Measurements from ENCODE around the gene CRY1.

CRY1 gene

DNA sequence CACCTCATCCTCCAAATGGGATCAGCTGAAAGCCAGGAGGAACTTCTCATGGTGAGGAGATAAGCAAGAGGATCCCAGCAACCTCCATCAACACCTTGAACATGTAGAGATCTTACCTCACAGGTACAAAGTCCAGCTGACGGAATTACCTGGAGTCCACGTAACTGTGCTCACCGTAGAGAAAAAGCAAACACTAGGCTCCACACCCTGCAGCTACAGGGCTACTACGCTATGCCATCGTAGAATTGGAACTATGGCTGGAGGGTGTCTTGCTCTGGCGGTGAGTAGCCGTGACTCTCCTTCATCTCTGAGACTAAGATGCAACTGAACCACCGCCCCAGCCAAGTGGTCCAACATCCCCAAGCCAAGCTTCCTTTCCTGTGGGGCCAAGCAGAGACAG, 50.5 kb downstream of the CRY1 start:
- no peaks in the 10 kb centered on the region for H3K4me1 ChIP-seq
- H3K4me3 ChIP-seq (ENCODE audit: low read depth, low read length), result no peak overlapping the region
- TF ChIP-seq, protein P1, sequence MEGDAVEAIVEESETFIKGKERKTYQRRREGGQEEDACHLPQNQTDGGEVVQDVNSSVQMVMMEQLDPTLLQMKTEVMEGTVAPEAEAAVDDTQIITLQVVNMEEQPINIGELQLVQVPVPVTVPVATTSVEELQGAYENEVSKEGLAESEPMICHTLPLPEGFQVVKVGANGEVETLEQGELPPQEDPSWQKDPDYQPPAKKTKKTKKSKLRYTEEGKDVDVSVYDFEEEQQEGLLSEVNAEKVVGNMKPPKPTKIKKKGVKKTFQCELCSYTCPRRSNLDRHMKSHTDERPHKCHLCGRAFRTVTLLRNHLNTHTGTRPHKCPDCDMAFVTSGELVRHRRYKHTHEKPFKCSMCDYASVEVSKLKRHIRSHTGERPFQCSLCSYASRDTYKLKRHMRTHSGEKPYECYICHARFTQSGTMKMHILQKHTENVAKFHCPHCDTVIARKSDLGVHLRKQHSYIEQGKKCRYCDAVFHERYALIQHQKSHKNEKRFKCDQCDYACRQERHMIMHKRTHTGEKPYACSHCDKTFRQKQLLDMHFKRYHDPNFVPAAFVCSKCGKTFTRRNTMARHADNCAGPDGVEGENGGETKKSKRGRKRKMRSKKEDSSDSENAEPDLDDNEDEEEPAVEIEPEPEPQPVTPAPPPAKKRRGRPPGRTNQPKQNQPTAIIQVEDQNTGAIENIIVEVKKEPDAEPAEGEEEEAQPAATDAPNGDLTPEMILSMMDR (IDR thresholded peaks at IDR 0.05; ENCODE audit: low read depth, low read length), result no peak
- H3K36me3 ChIP-seq, result no peaks in the 10 kb centered on the region
- H3K9me3 ChIP-seq, result no peaks in the 10 kb centered on the region
- no peaks in the 10 kb centered on the region for H3K27me3 ChIP-seq
- no peak for DNase-seq

- no peaks in the 10 kb centered on the region for H3K27me3 ChIP-seq
- H3K4me1 ChIP-seq, result no peaks in the 10 kb centered on the region
- H3K36me3 ChIP-seq, result no peaks in the 10 kb centered on the region
- no peak overlapping the region for H3K4me3 ChIP-seq (ENCODE audit: low read depth, low read length)
- TF ChIP-seq, protein P1 (IDR thresholded peaks at IDR 0.05; ENCODE audit: low read depth, low read length), result no peak
- no peaks in the 10 kb centered on the region for H3K9me3 ChIP-seq
- DNase-seq, result no peak
Measured at GRCh38 chr12:107035733-107036132, 57.6 kb downstream of the CRY1 start.

- Histone ChIP-seq H3K9me3 (no peaks in the 10 kb centered on the region), H3K4me3 (ENCODE audit: low read depth, low read length) (no peak overlapping the region), H3K4me1 (no peaks in the 10 kb centered on the region), H3K36me3 (no peaks in the 10 kb centered on the region), H3K27me3 (no peaks in the 10 kb centered on the region)
- TF ChIP-seq, protein P1 (IDR thresholded peaks at IDR 0.05; ENCODE audit: low read depth, low read length), result no peak
- no peak for DNase-seq
Measured at GRCh38 chr12:107033758-107034739, 59.3 kb downstream of the CRY1 start.

GRCh38 chr12:107032266-107032665, 61.1 kb downstream of the CRY1 start:
- H3K9me3 ChIP-seq, result no peaks in the 10 kb centered on the region
- no peak for DNase-seq
- peaks cover 5% of the 10 kb centered on the region; the same call in 1 of the 2 replicates for H3K4me1 ChIP-seq
- TF ChIP-seq, protein P1 (IDR thresholded peaks at IDR 0.05; ENCODE audit: low read depth, low read length), result no peak
- no peak overlapping the region for H3K4me3 ChIP-seq (ENCODE audit: low read depth, low read length)
- H3K27me3 ChIP-seq, result no peaks in the 10 kb centered on the region
- H3K36me3 ChIP-seq, result no peaks in the 10 kb centered on the region

DNA sequence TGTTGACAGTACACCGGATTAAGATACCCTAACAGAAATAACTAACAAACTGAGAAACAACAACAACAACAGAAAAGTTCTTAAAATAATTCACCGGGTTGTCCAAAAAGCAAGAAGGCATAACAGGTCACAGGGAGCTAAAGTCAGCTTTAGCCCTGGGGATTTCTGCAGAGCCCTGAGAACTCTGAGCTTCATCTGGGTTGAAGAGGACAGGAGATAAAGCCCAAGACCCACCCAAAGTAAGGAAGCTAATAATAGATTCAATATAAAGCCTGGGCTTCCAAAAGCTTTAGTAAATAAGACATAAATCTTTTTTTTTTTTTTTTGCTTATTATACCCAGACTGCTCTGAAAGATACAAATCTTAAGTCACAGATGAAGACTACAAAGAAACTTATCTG, 62.3 kb downstream of the CRY1 start:
- Histone ChIP-seq H3K4me1 (peaks cover 5% of the 10 kb centered on the region; the same call in 1 of the 2 replicates), H3K9me3 (no peaks in the 10 kb centered on the region), H3K4me3 (ENCODE audit: low read depth, low read length) (no peak overlapping the region), H3K27me3 (no peaks in the 10 kb centered on the region), H3K36me3 (no peaks in the 10 kb centered on the region)
- TF ChIP-seq, protein P1 (IDR thresholded peaks at IDR 0.05; ENCODE audit: low read depth, low read length), result no peak
- DNase-seq, result no peak

- Histone ChIP-seq H3K27me3 (no peaks in the 10 kb centered on the region), H3K4me1 (peaks cover 5% of the 10 kb centered on the region; the same call in 1 of the 2 replicates), H3K4me3 (ENCODE audit: low read depth, low read length) (no peak overlapping the region), H3K9me3 (no peaks in the 10 kb centered on the region), H3K36me3 (no peaks in the 10 kb centered on the region)
- no peak for DNase-seq
- TF ChIP-seq, protein P1 (IDR thresholded peaks at IDR 0.05; ENCODE audit: low read depth, low read length), result no peak
Measured at GRCh38 chr12:107029081-107029480, 64.3 kb downstream of the CRY1 start.

Data from BE2C (cell line).